ENCODE measurements around the gene AGFG1. TPM values are rescaled to one million over a fixed set of nuclear protein-coding genes. Genes with fewer than 3 reads are reported as not detected.

Gene AGFG1
- total and polyA plus RNA-seq, 4 donors, result 22.4 to 142 (median 74.5) TPM

DNA sequence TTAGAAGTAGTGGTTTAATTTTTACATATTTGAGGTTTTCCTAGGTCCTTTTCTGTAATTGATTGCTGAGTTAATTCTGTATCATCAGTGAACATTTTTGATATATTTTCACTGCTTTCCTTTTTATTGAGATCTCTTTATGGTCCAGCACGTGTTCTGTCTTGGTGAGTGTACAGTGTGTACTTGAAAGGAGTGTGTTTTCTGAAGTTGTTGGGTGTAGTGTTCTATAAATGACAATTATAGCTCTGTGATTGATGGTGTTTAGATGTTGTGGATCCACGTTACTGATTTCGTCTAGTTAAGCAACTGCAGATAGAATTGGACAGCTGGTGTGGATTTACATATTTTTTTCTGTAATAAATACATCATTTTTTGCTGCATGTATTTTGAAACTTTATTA lies 32.7 kb downstream of the AGFG1 start:
- H3K27ac ChIP-seq (ENCODE audit: low read depth in 1 of 2, low read length in 1 of 2), result no peak overlapping the region
- H3K9ac ChIP-seq (ENCODE audit: insufficient read depth in 1 of 2, low read length in 2 of 2), result no peak overlapping the region
- ATAC-seq (ENCODE audit: insufficient read depth, low FRiP score) (no peak), DNase-seq (no peak)
- H3K36me3 ChIP-seq (ENCODE audit: control insufficient read depth in 4 of 4, insufficient read depth in 4 of 4, low read length in 4 of 4), result peaks cover 0 to 3% (median 1%) of the 10 kb centered on the region in 4 donors
- WGBS, 2 donors, result 56 to 71% methylated on average over 3 of the region's 3 CpGs
- no peaks in the 10 kb centered on the region for H3K9me3 ChIP-seq (ENCODE audit: control insufficient read depth in 4 of 4, insufficient read depth in 3 of 4, low read length in 3 of 4)
- no peaks in the 10 kb centered on the region for H3K27me3 ChIP-seq (ENCODE audit: control insufficient read depth in 3 of 3, insufficient read depth in 3 of 3, low read length in 2 of 3)
- no peak for TF ChIP-seq CTCF (IDR thresholded peaks at IDR 0.05; ENCODE audit: control extremely low read depth, extremely low read depth)
- H3K4me1 ChIP-seq (ENCODE audit: control insufficient read depth in 5 of 5, insufficient read depth in 5 of 5, low read length in 5 of 5), result peaks cover 0 to 12% (median 7%) of the 10 kb centered on the region in 5 donors
- no peak overlapping the region for H3K4me3 ChIP-seq

DNA sequence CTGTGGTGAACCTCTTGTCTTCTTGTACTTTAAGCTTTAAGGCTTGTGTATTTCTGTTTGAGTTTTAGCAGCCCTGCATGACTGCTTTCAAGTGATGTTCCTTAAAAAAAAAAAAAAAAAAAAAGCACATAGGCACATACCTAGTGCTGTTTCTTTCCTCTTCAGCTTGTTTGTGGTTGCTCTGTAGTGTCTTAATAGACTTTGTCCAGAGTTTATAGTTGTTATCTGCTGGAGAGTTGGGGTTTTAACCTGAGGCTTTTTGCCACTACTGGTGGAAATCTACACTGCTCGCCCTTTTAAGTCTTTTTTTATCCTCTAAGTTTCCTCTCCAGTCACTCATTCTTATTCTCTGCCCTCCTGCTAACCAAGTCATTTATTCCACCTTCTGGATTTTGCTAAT lies 34.5 kb downstream of the AGFG1 start:
- TF ChIP-seq CTCF (IDR thresholded peaks at IDR 0.05; ENCODE audit: control extremely low read depth, extremely low read depth), result no peak
- H3K9ac ChIP-seq (ENCODE audit: insufficient read depth in 1 of 2, low read length in 2 of 2), result no peak overlapping the region
- no peak for ATAC-seq (ENCODE audit: insufficient read depth, low FRiP score)
- H3K36me3 ChIP-seq (ENCODE audit: control insufficient read depth in 4 of 4, insufficient read depth in 4 of 4, low read length in 4 of 4), result peaks cover 0 to 3% (median 0%) of the 10 kb centered on the region in 4 donors
- 77 to 84% methylated on average over 1 of the region's 1 CpG for WGBS, 2 donors
- no peaks in the 10 kb centered on the region for H3K9me3 ChIP-seq (ENCODE audit: control insufficient read depth in 4 of 4, insufficient read depth in 3 of 4, low read length in 3 of 4)
- H3K27ac ChIP-seq (ENCODE audit: low read depth in 1 of 2, low read length in 1 of 2), result no peak overlapping the region
- H3K4me1 ChIP-seq (ENCODE audit: control insufficient read depth in 5 of 5, insufficient read depth in 5 of 5, low read length in 5 of 5), result peaks cover 5 to 22% (median 13%) of the 10 kb centered on the region in 5 donors
- DNase-seq, result no peak
- H3K4me3 ChIP-seq, result no peak overlapping the region
- H3K27me3 ChIP-seq (ENCODE audit: control insufficient read depth in 3 of 3, insufficient read depth in 3 of 3, low read length in 2 of 3), result no peaks in the 10 kb centered on the region

DNA sequence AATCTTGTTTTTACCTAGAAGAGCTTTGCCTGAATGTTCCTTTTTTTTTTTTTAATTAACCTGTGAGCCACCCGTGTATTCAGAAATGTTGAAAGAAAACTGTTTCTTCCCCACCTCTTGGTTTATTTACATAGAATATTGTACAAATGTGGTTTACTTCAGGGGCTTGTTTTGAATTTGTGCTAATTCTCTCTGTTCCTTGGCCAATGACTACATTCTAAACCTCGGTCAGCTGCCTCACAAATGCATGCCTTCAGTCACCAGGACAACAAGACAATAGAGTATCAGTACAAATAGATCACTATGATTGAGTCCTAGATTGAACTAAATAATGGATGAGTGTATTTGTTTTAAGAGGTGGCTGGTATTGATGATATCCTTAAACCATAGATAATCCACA lies 36.0 kb downstream of the AGFG1 start:
- ATAC-seq (ENCODE audit: insufficient read depth, low FRiP score) (no peak), DNase-seq (no peak)
- Histone ChIP-seq H3K4me1 (ENCODE audit: control insufficient read depth in 5 of 5, insufficient read depth in 5 of 5, low read length in 5 of 5) (peaks cover 13 to 28% (median 20%) of the 10 kb centered on the region in 5 donors), H3K36me3 (ENCODE audit: control insufficient read depth in 4 of 4, insufficient read depth in 4 of 4, low read length in 4 of 4) (no peaks in the 10 kb centered on the region), H3K27ac (ENCODE audit: low read depth in 1 of 2, low read length in 1 of 2) (no peak overlapping the region), H3K27me3 (ENCODE audit: control insufficient read depth in 3 of 3, insufficient read depth in 3 of 3, low read length in 2 of 3) (no peaks in the 10 kb centered on the region), H3K9ac (ENCODE audit: insufficient read depth in 1 of 2, low read length in 2 of 2) (no peak overlapping the region), H3K9me3 (ENCODE audit: control insufficient read depth in 4 of 4, insufficient read depth in 3 of 4, low read length in 3 of 4) (no peaks in the 10 kb centered on the region), H3K4me3 (no peak overlapping the region)
- WGBS, 2 donors, result 66 to 68% methylated on average over 2 of the region's 2 CpGs
- no peak for TF ChIP-seq CTCF (IDR thresholded peaks at IDR 0.05; ENCODE audit: control extremely low read depth, extremely low read depth)

DNA sequence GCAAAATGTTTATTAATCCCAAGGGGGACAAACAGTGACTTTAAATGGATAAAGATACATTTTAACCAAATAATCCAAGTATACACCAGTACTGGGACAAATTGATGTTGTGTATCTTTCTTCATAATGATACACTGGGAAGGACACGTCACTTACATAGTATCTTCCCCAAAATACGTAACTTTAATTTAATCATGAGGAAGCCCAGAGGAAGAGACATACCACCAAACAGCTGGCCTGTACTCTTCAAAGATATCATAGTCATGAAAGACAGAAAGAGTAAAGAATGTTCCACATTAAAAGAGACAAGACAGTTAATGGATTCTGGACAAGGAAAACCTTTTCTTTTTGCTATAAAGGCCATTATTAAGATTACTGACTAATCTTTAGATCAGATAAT lies 37.1 kb downstream of the AGFG1 start:
- H3K9me3 ChIP-seq (ENCODE audit: control insufficient read depth in 4 of 4, insufficient read depth in 3 of 4, low read length in 3 of 4), result no peaks in the 10 kb centered on the region
- no peak overlapping the region for H3K27ac ChIP-seq (ENCODE audit: low read depth in 1 of 2, low read length in 1 of 2)
- no peak overlapping the region for H3K4me3 ChIP-seq
- peaks cover 9 to 36% (median 20%) of the 10 kb centered on the region in 5 donors for H3K4me1 ChIP-seq (ENCODE audit: control insufficient read depth in 5 of 5, insufficient read depth in 5 of 5, low read length in 5 of 5)
- H3K27me3 ChIP-seq (ENCODE audit: control insufficient read depth in 3 of 3, insufficient read depth in 3 of 3, low read length in 2 of 3), result no peaks in the 10 kb centered on the region
- H3K9ac ChIP-seq (ENCODE audit: insufficient read depth in 1 of 2, low read length in 2 of 2), result no peak overlapping the region
- 53 to 75% methylated on average over 2 of the region's 2 CpGs for WGBS, 2 donors
- ATAC-seq (ENCODE audit: insufficient read depth, low FRiP score) (no peak), DNase-seq (no peak)
- H3K36me3 ChIP-seq (ENCODE audit: control insufficient read depth in 4 of 4, insufficient read depth in 4 of 4, low read length in 4 of 4), result no peaks in the 10 kb centered on the region
- TF ChIP-seq CTCF (IDR thresholded peaks at IDR 0.05; ENCODE audit: control extremely low read depth, extremely low read depth), result no peak

Data from lung (tissue), 12 donors.